H1 (cell line): ENCODE measurements around the gene ZFYVE1. TPM values are rescaled to one million over a fixed set of nuclear protein-coding genes. Genes with fewer than 3 reads are reported as not detected.

Experiments
- CTCF ChIA-PET: fragments of 300-600 bp; sonication (Branson Sonifier 250); formaldehyde crosslinking; loops from one replicate; lab custom pipeline; 2021; ENCODE audit not compliant: partially characterized antibody; lab: Charles Lee
- POLR2A ChIA-PET: fragments of 300-600 bp; sonication (Branson Sonifier 250); formaldehyde crosslinking; loops from one replicate; lab custom pipeline; 2021; ENCODE audit warnings: inconsistent platforms; ENCODE audit not compliant: partially characterized antibody; lab: Charles Lee
- DNase-seq, 2 experiments: peaks; one replicate each; pipeline versions ENCODE4 v3.0.0 to v3.0.0-alpha.2; 2010 to 2022; ENCODE audit warnings: low spot score in 2 of 2, low read depth in 1 of 2, mixed read lengths in 1 of 2
- FAIRE-seq: peaks from 2 replicates; lab custom pipeline; 2011; peaks lifted over from hg19 to GRCh38; lab: Jason Lieb, UNC
- H2AFZ ChIP-seq: 2 replicates; pipeline ENCODE4 v1.8.1; 2012; ENCODE audit warnings: low read length, inconsistent platforms
- H2AK5ac ChIP-seq: 2 replicates; pipeline ENCODE4 v1.6.1; 2013; ENCODE audit warnings: low read depth, low read length
- H2BK120ac ChIP-seq: replicated peaks from 2 replicates; pipeline ENCODE3; 2013; ENCODE audit warnings: low read depth, low read length, inconsistent platforms
- H2BK12ac ChIP-seq: 2 replicates; pipeline ENCODE4 v1.6.1; 2013; ENCODE audit warnings: low read depth, low read length
- H2BK15ac ChIP-seq: 2 replicates; pipeline ENCODE4 v1.6.1; 2013; ENCODE audit warnings: low read length
- H2BK20ac ChIP-seq: 2 replicates; pipeline ENCODE4 v1.6.1; 2013; ENCODE audit warnings: low read length
- H2BK5ac ChIP-seq: 2 replicates; pipeline ENCODE4 v1.6.1; 2013; ENCODE audit warnings: low read depth, low read length
- H3K14ac ChIP-seq: 2 replicates; pipeline ENCODE4 v1.6.1; 2013; ENCODE audit warnings: inconsistent platforms; ENCODE audit not compliant: insufficient read length
- H3K18ac ChIP-seq: 2 replicates; pipeline ENCODE4 v1.6.1; 2013; ENCODE audit warnings: low read length; ENCODE audit errors: extremely low read depth
- H3K23ac ChIP-seq: 2 replicates; pipeline ENCODE4 v1.6.1; 2013; ENCODE audit warnings: inconsistent platforms; ENCODE audit not compliant: insufficient read length
- H3K23me2 ChIP-seq: 2 replicates; pipeline ENCODE4 v1.6.1; 2013; ENCODE audit warnings: low read depth, low read length
- H3K27ac ChIP-seq: 2 replicates; pipeline ENCODE4 v1.6.1; 2011; ENCODE audit warnings: low read depth, low read length, inconsistent platforms
- H3K27me3 ChIP-seq, 4 experiments: replicated peaks in 1 of 4; 1 replicate in 1 of 4; 2 replicates in 3 of 4; pipeline versions ENCODE4 v1.6.1 to v1.8.1; 2011 to 2013; ENCODE audit warnings: low read length in 3 of 4, mild to moderate bottlenecking in 3 of 4, inconsistent platforms in 2 of 4, mixed read lengths in 2 of 4, moderate library complexity in 1 of 4; ENCODE audit not compliant: control insufficient read depth in 3 of 4, insufficient read depth in 3 of 4; ENCODE audit errors: extremely low read depth in 1 of 4
- H3K36me3 ChIP-seq, 4 experiments: 2 replicates each; pipeline versions ENCODE4 v1.6.1 to v1.8.1; 2011 to 2013; ENCODE audit warnings: mild to moderate bottlenecking in 4 of 4, low read length in 3 of 4, moderate library complexity in 2 of 4, control low read depth in 1 of 4, inconsistent platforms in 1 of 4; ENCODE audit not compliant: insufficient read depth in 4 of 4, control insufficient read depth in 2 of 4
- H3K4ac ChIP-seq: replicated peaks from 2 replicates; pipeline ENCODE3; 2013; ENCODE audit warnings: low read length, low read depth, mixed read lengths, inconsistent platforms; ENCODE audit not compliant: insufficient read length
- H3K4me1 ChIP-seq, 4 experiments: replicated peaks in 1 of 4; 1 replicate in 1 of 4; 2 replicates in 3 of 4; pipeline versions ENCODE4 v1.6.1 to v1.8.1; 2011 to 2013; ENCODE audit warnings: low read length in 3 of 4, inconsistent platforms in 2 of 4, mixed read lengths in 1 of 4; ENCODE audit not compliant: insufficient read depth in 4 of 4, control insufficient read depth in 3 of 4
- H3K4me2 ChIP-seq, 2 experiments: 2 replicates each; pipeline versions ENCODE4 v1.6.1 to v1.8.1; 2011 to 2013; ENCODE audit warnings: low read depth in 2 of 2, low read length in 2 of 2, control low read depth in 1 of 2, inconsistent platforms in 1 of 2, mild to moderate bottlenecking in 1 of 2; ENCODE audit not compliant: insufficient read depth in 1 of 2
- H3K4me3 ChIP-seq, 4 experiments: fragments of 200-600, 300-600 bp in 1 of 4; sonication (generic), shearing (Covaris generic), sonication (Bioruptor Twin) in 1 of 4; 2 replicates each; pipeline versions ENCODE4 v1.5.1 to v1.8.1; 2011 to 2016; ENCODE audit warnings: low read length in 4 of 4, low read depth in 3 of 4, control low read depth in 2 of 4, inconsistent platforms in 2 of 4, mild to moderate bottlenecking in 2 of 4, mixed read lengths in 1 of 4, moderate library complexity in 1 of 4; ENCODE audit not compliant: insufficient read depth in 2 of 4; ENCODE audit errors: extremely low read depth in 1 of 4
- H3K56ac ChIP-seq: replicated peaks from 2 replicates; pipeline ENCODE3; 2013; ENCODE audit warnings: low read depth, mild to moderate bottlenecking, mixed read lengths, low read length, inconsistent platforms; ENCODE audit not compliant: insufficient read length
- H3K79me1 ChIP-seq: 2 replicates; pipeline ENCODE4 v1.6.1; 2013; ENCODE audit warnings: low read depth, low read length, control low read depth
- H3K79me2 ChIP-seq, 2 experiments: 2 replicates each; pipeline versions ENCODE4 v1.6.1 to v1.8.1; 2012 to 2013; ENCODE audit warnings: low read length in 2 of 2, mild to moderate bottlenecking in 2 of 2, inconsistent platforms in 1 of 2; ENCODE audit not compliant: insufficient read depth in 2 of 2, control insufficient read depth in 1 of 2
- H3K9ac ChIP-seq, 4 experiments: replicated peaks in 1 of 4; 1 replicate in 1 of 4; 2 replicates in 3 of 4; pipeline versions ENCODE4 v1.6.1 to v1.8.1; 2011 to 2013; ENCODE audit warnings: low read depth in 3 of 4, low read length in 3 of 4, control low read depth in 2 of 4, mild to moderate bottlenecking in 2 of 4, moderate library complexity in 2 of 4, inconsistent platforms in 1 of 4; ENCODE audit errors: extremely low read depth in 1 of 4
- H3K9me3 ChIP-seq, 2 experiments: 2 replicates each; pipeline versions ENCODE4 v1.6.1 to v1.8.1; 2012 to 2013; ENCODE audit warnings: mild to moderate bottlenecking in 2 of 2, moderate library complexity in 2 of 2, control low read depth in 1 of 2, inconsistent platforms in 1 of 2, low read depth in 1 of 2, low read length in 1 of 2, mixed read lengths in 1 of 2; ENCODE audit not compliant: insufficient read depth in 2 of 2
- H4K20me1 ChIP-seq, 2 experiments: replicated peaks in 1 of 2; 2 replicates each; pipeline versions ENCODE3 to v1.8.1; 2011 to 2013; ENCODE audit warnings: inconsistent platforms in 2 of 2, low read length in 2 of 2, mild to moderate bottlenecking in 1 of 2; ENCODE audit not compliant: insufficient read depth in 2 of 2, control insufficient read depth in 1 of 2
- H4K5ac ChIP-seq: 2 replicates; pipeline ENCODE4 v1.6.1; 2013; ENCODE audit warnings: low read length, low read depth, mixed read lengths, inconsistent platforms; ENCODE audit not compliant: insufficient read length
- H4K8ac ChIP-seq: 2 replicates; pipeline ENCODE4 v1.8.0; 2013; ENCODE audit warnings: mild to moderate bottlenecking, moderate library complexity, low read length, inconsistent platforms; ENCODE audit not compliant: insufficient read depth; ENCODE audit errors: extremely low read depth
- H4K91ac ChIP-seq: replicated peaks from 2 replicates; pipeline ENCODE3; 2013; ENCODE audit warnings: low read length, mixed read lengths, inconsistent platforms; ENCODE audit not compliant: insufficient read length
- KDM5A ChIP-seq: fragments of 200-600 bp; IDR thresholded peaks from 2 replicates; pipeline ENCODE4 v1.7.1; 2012; ENCODE audit warnings: mild to moderate bottlenecking, low read length, inconsistent platforms, mixed read lengths
- POU5F1 ChIP-seq: IDR thresholded peaks from 2 replicates; pipeline ENCODE4 v1.6.1; 2011; ENCODE audit warnings: low read depth, mild to moderate bottlenecking, low read length, moderate library complexity
- RBBP5 ChIP-seq: IDR thresholded peaks from 2 replicates; pipeline ENCODE4 v1.7.1; 2012; ENCODE audit warnings: low read depth, mild to moderate bottlenecking, inconsistent platforms, low read length, moderate library complexity, borderline replicate concordance
- WGBS, 2 experiments: shearing (Covaris generic) in 1 of 2; methylation state at CpG; one replicate each; pipeline versions ENCODE4 v1.1.6 to v1.1.7; 2013 to 2015; ENCODE audit warnings: low lambda C conversion rate in 2 of 2, mixed read lengths in 2 of 2, inconsistent platforms in 1 of 2, low coverage in 1 of 2, missing lambda C conversion rate in 1 of 2; ENCODE audit not compliant: insufficient replicate concordance in 2 of 2, insufficient coverage in 1 of 2, insufficient read length in 1 of 2; ENCODE audit errors: extremely low coverage in 1 of 2, missing lambda C conversion rate in 1 of 2; 5-methylcytosine and 5-hydroxymethylcytosine counted together
- polyA plus RNA-seq, 7 experiments: library from polyadenylated mRNA; depleted of rRNA in 3 of 7; stranded (reverse) in 5 of 7; unstranded in 2 of 7; fragments of >200 nt in 5 of 7; fragments of 200-250 nt in 2 of 7; gene quantifications; 1 replicate in 5 of 7; 2 replicates in 1 of 7; 4 replicates in 1 of 7; pipeline versions ENCODE4 v1.2.1 to v1.2.3, GENCODE V29; 2011 to 2013; ENCODE audit warnings: missing spikeins in 2 of 7, mixed read lengths in 2 of 7
- total RNA-seq: library from RNA; stranded (reverse); fragmentation: NEBNext Ultra II Directional; extraction: Animal tissue kit (Norgen Biotek cat#: 25700); gene quantifications from 2 replicates; pipeline ENCODE4 v1.2.1, GENCODE V29; 2021

The ZFYVE1 gene
- total and polyA plus RNA-seq, 2 of the 8 experiments (the other 6 are each of a cell fraction or from before 2014, with no cell fraction given) = 9.8 to 12.5 TPM

DNA sequence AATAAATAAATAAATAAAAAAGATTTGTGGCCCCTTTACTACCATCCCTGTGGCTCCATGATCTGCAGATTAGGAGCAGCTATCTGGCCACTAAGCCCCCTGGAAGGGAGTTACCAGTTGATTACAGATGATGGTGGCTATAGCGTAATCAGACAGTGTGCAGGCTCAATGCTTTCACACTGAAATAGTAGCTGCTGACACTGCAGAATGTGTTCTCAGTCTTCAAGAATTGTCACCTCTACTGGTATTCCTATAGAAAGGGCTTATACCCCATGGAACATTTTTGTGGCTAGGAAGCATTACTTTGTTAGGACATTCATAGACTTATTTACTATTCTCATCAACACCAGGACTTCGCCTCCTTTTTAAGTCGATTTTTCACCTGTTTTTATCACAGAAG lies 69.7 kb downstream of the ZFYVE1 start:
- TF ChIP-seq POU5F1 = no peak
- TF ChIP-seq RBBP5 = no peak
- no peak for TF ChIP-seq KDM5A
- Histone ChIP-seq H3K4me2 (no peak overlapping the region), H3K18ac (no peak overlapping the region), H3K79me2 (no peaks in the 10 kb centered on the region), H3K9ac (no peak overlapping the region), H2BK5ac (no peak overlapping the region), H3K4me1 (no peaks in the 10 kb centered on the region), H2BK20ac (no peak overlapping the region), H3K14ac (no peak overlapping the region), H3K27ac (no peak overlapping the region), H2BK12ac (no peak overlapping the region), H3K4me3 (no peak overlapping the region), H4K5ac (no peak overlapping the region), H3K36me3 (peaks cover 2 to 29% (median 7%) of the 10 kb centered on the region in 4 experiments; a peak in 4 of 8 replicates), H4K91ac (no peak overlapping the region), H3K4ac (no peak overlapping the region), H3K56ac (no peak overlapping the region), H3K79me1 (no peaks in the 10 kb centered on the region), H2BK15ac (no peak overlapping the region), H3K27me3 (no peaks in the 10 kb centered on the region), H2BK120ac (no peak overlapping the region), H4K8ac (no peak overlapping the region), H2AK5ac (no peak overlapping the region), H2AFZ (no peak overlapping the region), H3K23me2 (no peaks in the 10 kb centered on the region), H4K20me1 (peaks cover 0 to 1% of the 10 kb centered on the region in 2 experiments), H3K9me3 (no peaks in the 10 kb centered on the region), H3K23ac (no peak overlapping the region)
- CTCF ChIA-PET = interaction anchor here (1.3 to 3.6 kb wide), 3 partner anchors 9 to 18 kb away, joined by 4 to 23 read pairs (median 4); no protein-coding TSS in a partner anchor
- WGBS, 2 experiments = 94% methylated on average over 3 of the region's 3 CpGs; no CpG with 5 or more reads in 1 of the 2 experiments
- DNase-seq (no peak), FAIRE-seq (no peak)
- POLR2A ChIA-PET = interaction anchor here (0.9 kb wide), 1 partner anchor 8 kb away, joined by 4 read pairs; no protein-coding TSS in a partner anchor
